Adrenal gland (tissue), 5 donors: ENCODE measurements around the gene CES1.

ENCODE experiments used
- CTCF ChIP-seq, 6 experiments: fragments of 450-650 bp in 4 of 6; fragments of 200-600 bp in 2 of 6; sonication (generic) in 1 of 6; IDR thresholded peaks; 1 replicate in 5 of 6; 2 replicates in 1 of 6; pipeline versions ENCODE4 v1.5.1 to v1.8.0; 2016 to 2021; ENCODE audit warnings: antibody characterized with exemption in 6 of 6, mild to moderate bottlenecking in 2 of 6, moderate library complexity in 1 of 6
- POLR2A ChIP-seq, 2 donors: fragments of 450-650 bp; IDR thresholded peaks; one replicate each; pipeline ENCODE4 v1.6.1; 2017; ENCODE audit warnings: antibody characterized with exemption in 2 of 2, mild to moderate bottlenecking in 2 of 2, moderate library complexity in 1 of 2
- donor health status: DM: no; HTN: no; CAD: no.

GRCh38 chr16:55843105-55843395 is 10.2 kb upstream of the CES1 start:
- TF ChIP-seq CTCF (IDR thresholded peaks at IDR 0.05), result no peak
- no peak for TF ChIP-seq POLR2A (IDR thresholded peaks at IDR 0.05)
